Measurements from ENCODE around the gene CPSF2.

CPSF2 gene

DNA sequence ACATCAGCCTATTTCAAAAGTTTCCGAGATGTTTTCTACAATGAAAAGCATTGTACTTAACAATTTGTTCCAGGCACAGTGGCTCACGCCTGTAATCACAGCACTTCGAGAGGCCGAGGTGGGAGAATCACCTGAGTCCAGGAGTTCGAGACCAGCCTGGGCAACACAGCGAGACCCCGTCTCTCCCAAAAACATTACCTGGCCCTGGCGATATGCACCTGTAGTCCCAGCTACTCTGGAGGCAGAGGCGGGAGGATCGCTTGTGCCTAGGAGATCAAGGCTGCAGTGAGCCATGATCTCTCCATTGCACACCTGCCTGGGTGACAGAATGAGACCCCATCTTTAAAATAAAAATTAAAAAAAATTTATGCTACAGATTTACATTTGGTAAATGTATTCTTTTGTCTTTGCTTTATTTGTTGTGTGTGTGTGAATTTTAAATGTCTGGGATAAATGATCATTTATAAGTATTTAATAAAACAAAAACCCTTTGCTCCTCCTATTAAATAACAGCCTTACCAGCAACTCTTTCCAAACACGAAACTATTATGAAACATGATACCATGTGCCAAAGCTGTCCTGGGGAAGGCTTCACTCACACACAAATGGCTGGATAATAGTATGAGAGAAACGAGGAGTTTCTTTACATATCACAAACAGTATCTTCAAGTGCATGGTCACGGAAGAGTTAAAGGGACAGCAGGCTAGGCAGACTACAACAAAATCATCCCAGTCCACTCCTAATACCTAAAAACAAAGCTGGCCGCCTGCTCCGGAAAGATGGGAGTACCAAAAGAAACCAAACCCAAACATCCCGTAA, 16.5 kb upstream of the CPSF2 start:
- no peak for DNase-seq (ENCODE audit: low read depth)
- TF ChIP-seq CTCF (IDR thresholded peaks at IDR 0.05; ENCODE audit: control insufficient read depth, extremely low read depth, insufficient read depth) = no peak
- H3K4me3 ChIP-seq (ENCODE audit: low read depth, low read length) = peak overlapping the region; percentile 89

DNA sequence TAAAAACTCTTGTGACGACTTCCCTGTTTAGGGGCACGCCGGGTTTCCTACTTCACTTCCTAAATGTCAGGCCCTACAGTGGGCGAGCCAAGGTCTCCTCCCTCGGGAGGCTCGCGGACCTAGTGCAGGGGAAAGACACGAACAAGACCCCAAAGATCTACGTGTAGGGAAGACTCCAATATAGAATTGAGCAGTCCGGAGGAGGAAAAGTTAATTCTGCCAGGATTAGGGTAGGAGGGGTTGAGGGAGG, 16.0 kb upstream of the CPSF2 start:
- DNase-seq (ENCODE audit: low read depth) = no peak
- H3K4me3 ChIP-seq (ENCODE audit: low read depth, low read length) = peak overlapping the region; percentile 89
- TF ChIP-seq CTCF (IDR thresholded peaks at IDR 0.05; ENCODE audit: control insufficient read depth, extremely low read depth, insufficient read depth) = no peak

DNA sequence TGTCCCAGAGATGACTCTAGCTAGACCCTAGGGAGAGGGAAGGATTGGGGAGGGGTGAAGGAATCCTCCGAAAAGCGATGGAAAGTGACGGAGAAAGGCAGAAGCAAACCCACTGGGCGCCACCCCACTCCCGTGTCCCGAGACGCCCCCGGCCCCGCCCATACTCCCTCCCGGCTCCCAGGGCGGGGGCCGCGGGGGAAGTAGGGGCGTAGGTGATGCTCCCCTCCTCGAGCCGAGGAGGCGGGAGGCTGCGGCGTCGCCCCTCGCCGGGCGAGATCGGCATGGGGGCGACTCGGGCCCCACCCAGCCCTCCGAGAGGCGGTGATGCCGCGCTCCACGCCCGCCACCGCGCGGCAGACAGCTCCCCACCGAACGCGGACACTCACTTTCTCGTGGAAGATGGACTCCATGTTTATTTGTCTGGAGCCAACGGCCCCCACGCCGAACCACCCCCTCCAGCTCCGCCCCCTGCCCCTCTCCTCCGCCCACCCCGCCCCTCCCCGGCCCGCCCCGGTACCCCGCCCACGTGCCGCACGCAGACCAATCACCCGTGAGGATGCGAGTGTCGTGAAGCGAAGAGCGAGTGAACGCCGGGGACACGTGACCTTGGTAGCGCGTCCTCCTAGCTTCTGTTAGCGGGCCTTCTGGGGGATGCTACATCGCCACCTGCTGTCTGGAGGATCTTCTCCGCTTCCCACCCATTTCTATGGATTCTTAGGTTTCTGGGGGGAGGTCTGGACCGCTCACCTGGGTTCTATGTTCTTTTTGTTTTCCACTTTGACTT, 15.4 kb upstream of the CPSF2 start, which contains the start of gene ATXN3:
Gene ATXN3, minus strand, starts transcription at position 440 of the 784 bp plus-strand sequence. Its CDS starts 30 bp downstream, at position 410.
- TF ChIP-seq CTCF (IDR thresholded peaks at IDR 0.05; ENCODE audit: control insufficient read depth, extremely low read depth, insufficient read depth) = peak; percentile 88
- DNase-seq (ENCODE audit: low read depth) = peak; percentile 97
- peak within 1 kb of the TSS; percentile 89 for H3K4me3 ChIP-seq (ENCODE audit: low read depth, low read length)

- no peak overlapping the region for H3K4me3 ChIP-seq (ENCODE audit: low read depth, low read length)
- DNase-seq (ENCODE audit: low read depth) = no peak
- no peak for TF ChIP-seq CTCF (IDR thresholded peaks at IDR 0.05; ENCODE audit: control insufficient read depth, extremely low read depth, insufficient read depth)
These were observed 13.2 kb upstream of the CPSF2 start for GRCh38 chr14:92108345-92109254.

- TF ChIP-seq CTCF (IDR thresholded peaks at IDR 0.05; ENCODE audit: control insufficient read depth, extremely low read depth, insufficient read depth) = no peak
- H3K4me3 ChIP-seq (ENCODE audit: low read depth, low read length) = no peak overlapping the region
- DNase-seq (ENCODE audit: low read depth) = no peak
These were observed 12.3 kb upstream of the CPSF2 start for GRCh38 chr14:92109490-92109889.

GRCh38 chr14:92121207-92121669, 531 bp upstream of the CPSF2 start:
- DNase-seq (ENCODE audit: low read depth) = no peak
- peak overlapping the region; percentile 81 for H3K4me3 ChIP-seq (ENCODE audit: low read depth, low read length)
- no peak for TF ChIP-seq CTCF (IDR thresholded peaks at IDR 0.05; ENCODE audit: control insufficient read depth, extremely low read depth, insufficient read depth)
